HG02678 (cell line): ENCODE measurements around the gene CDCA8.

ENCODE experiments used
- ATAC-seq: cut with Tn5 transposase; IDR thresholded peaks from one replicate; pipeline ENCODE4 v1.9.1; 2021; ENCODE audit warnings: mild to moderate bottlenecking, moderate library complexity; ENCODE audit not compliant: unreplicated experiment

The CDCA8 gene

GRCh38 chr1:37714689-37715088 is 22.4 kb downstream of the CDCA8 start:
- ATAC-seq = no peak

- ATAC-seq = no peak
Measured at GRCh38 chr1:37716321-37716720, 24.0 kb downstream of the CDCA8 start.

DNA sequence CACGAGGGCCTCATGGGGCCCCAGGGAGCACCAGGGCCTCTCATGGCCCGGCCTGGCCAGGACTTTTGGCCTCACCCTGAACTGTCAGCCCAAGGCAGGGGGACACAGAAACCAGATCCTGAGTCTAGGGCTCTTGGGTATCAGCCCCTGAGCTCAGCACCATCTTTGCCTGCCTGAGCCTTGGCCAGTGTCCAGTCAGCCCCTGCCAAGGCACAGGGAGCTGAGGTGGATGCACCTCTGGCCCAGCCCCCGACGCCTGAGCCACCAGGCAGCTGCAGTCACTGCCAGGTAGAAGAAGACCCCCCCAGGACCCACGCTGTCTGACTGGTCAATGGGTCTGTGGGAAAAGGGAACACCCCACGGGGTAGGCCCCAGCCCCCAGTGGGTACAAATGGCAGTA is 25.3 kb downstream of the CDCA8 start:
- ATAC-seq = no peak

DNA sequence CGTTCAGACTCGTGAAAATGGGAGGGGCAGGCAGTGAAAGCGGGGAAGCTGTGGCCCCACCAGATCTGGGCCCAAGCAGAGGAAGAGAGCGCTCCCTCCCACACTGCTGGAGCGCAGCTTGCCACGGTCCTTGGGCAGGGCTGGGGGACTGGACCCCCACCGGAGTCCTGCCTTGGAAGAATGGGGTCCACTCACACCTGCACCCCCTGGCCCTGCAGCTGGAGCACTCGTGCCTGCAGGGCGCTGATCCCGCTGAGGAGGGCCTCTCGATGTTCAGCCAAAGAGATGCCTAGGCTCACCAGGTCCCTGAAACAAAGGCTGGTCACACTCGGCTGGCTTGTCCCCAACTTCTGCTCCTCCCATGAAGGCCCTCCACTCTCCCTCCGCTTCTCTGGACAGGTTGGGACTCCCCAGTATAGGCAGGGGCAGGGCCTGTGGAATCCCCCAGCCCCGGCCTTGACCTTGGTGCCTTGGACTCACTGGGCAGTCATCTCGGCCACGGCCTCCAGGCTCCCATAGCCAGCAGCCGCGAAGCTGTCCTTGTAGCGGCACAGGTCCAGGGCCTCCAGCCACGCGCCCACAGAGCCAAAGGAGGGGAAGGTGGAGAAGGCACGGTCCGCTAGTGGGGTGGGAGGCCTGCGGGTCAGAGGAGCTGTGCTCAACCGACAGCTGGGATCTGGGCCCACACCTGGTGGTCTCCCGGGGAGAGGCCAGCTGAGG is 26.0 kb downstream of the CDCA8 start:
- no peak for ATAC-seq

DNA sequence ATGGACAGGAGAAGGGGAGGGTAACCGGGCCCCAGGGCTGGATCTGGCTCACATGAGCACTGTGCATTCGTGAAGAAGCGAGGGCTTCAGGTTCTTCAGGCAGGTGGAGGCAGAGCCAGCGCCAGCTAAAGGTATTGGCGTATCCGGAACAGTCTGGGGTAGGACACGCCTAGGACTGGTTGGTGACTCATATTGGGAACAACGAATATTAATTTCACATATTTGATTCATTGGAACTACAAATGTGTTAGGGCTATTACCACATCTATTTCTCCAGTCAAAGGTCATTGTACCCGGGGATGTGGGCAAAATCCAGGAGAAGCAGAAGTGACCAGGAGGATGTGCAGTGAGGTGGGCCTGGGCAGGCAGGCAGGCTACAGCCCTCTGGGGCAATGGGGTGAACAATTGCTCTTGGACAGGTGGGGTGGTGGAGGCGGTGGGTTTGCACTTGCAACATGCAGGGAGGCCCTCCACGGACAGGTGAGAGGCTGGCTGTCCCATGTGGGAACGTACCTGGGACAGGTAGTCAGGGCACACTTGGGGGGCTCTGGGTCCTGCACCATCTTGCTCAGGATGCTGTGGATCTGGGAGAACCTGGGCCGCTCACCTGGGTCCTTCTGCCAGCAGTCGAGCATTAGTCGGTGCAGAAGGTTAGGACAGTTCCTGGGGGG is 26.7 kb downstream of the CDCA8 start:
- ATAC-seq = no peak

- ATAC-seq = no peak
Measured at GRCh38 chr1:37719572-37720195, 27.4 kb downstream of the CDCA8 start.

DNA sequence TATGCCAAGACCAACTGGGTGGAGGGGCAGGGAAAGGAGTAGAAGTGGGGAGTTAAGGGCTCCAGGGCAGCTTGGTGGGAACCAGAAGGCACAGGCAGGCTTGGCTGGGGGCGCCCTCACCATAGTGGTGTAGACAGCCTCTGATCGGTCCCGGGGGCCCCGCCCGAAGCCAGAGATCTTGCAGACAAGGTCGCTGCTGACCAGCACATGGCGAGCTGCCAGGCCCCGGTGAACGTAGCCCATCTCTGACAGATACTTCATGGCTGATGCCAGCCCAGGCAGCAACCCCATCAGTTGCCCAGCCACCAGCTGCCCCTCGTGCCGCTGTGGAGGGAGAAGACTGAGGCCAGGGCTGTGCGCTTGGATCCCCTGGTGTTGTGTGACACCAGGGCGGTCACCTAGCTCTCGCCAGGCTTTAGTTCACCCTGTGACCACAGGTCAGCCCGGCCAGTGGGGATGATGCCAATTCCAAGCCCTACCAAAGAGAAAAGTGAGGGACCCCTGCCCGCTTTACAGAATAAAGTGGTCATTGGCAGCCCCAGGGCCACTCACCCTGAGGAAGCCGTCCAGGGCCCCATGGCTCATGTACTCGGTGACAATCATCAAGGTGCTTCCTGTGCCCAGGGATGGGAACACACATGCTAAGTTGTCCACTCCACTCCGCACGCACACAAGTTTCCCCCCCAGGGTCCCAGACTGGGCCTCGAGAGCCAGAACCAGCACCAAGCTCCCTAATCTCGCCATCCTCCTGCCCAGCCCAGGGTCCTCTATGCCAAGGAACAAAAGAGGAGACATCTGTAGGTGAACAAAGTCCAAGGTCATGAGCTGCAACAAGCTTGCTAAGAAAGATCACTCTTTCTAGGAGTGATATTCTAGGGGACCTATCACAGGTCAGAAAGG is 28.2 kb downstream of the CDCA8 start:
- no peak for ATAC-seq

- ATAC-seq = no peak
Measured at GRCh38 chr1:37721565-37721964, 29.2 kb downstream of the CDCA8 start.

DNA sequence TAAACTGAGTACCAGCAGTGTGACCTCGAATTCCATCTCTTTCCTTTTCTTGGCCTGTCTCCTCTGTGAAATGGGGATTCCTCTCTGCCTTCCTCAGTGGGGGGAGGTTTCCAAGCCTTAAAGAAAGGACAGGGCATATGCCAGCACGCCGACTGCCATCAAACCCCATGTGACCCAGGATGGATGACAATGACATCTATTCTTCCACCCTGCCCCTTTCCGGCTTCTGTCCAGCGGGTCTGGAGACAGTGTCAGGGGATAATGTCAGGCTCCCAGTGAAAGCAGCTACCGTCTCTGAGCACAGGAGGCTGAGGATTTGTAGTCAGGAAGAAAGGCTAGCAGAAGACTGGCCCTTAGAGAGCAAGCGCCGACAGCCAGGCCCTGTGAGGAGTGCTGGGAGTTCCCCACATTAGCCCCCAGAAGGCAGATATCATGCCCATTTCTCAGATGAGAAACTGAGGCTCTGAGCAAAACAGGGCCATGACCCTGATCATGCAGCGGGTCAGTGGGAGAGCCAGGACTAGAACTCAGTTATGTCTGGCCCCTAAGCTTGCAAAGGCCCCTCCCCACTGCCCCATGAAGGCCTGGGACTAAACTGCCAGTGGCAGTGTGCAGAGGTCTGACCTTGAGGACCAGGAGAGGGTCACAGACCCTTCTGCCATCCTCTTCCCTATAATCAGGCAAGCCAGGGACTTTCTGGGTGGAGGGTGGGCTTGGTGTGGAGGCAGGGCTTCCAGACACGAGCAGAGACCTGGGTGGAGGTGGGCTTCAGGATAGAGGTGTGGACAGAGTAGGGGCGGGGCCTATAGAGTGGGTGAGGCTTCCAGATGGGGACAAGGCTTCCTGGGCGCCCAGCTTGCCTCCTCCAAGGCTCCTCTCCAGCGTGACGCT is 30.1 kb downstream of the CDCA8 start:
- no peak for ATAC-seq

DNA sequence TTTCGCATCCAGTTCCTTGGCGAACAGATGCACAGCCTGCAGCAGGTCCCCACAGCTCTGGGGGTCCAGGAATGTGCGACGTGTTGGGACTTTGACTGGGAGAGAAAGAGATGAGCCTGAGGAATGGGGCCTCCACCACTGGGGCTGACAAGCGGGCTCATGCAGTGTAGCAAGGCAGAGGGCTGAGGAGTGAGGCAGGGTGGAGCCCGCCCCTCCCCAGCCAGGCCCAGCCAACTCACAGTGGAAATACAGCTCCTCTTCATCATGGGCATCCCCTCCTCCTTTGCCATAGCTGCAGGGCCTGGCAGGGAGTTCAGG is 30.7 kb downstream of the CDCA8 start:
- ATAC-seq = no peak

GRCh38 chr1:37723390-37724078 is 31.2 kb downstream of the CDCA8 start:
- no peak for ATAC-seq

DNA sequence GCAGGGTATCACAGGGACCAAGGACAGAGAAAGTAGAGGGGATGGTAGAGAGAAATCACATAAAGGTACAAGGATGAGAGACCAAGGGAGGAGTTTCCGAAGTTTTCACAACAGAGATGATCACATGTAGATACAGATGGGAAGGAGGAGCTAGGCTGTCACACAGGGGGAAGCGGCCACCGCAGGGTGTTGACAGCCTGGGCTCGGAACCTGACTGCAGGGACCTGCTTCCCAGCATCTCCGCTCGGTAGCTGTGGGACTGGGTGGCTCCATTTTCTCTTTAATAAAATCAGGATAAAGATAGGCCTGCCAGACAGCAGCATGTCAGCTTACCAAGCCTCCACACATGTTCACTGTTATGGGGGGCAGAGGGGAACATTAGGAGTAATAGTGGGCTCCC is 32.3 kb downstream of the CDCA8 start:
- ATAC-seq = no peak

- no peak for ATAC-seq
Measured at GRCh38 chr1:37725851-37726613, 33.7 kb downstream of the CDCA8 start.

GRCh38 chr1:37726751-37727585 is 34.7 kb downstream of the CDCA8 start:
- no peak for ATAC-seq

- no peak for ATAC-seq
Measured at GRCh38 chr1:37728416-37728815, 36.1 kb downstream of the CDCA8 start.

GRCh38 chr1:37730376-37730775 is 38.1 kb downstream of the CDCA8 start:
- no peak for ATAC-seq

- ATAC-seq = no peak
Measured at GRCh38 chr1:37731312-37732019, 39.1 kb downstream of the CDCA8 start.
